ENCODE measurements around the gene DHX35. TPM values are rescaled to one million over a fixed set of nuclear protein-coding genes. Genes with fewer than 3 reads are reported as not detected.

The DHX35 gene
- total and polyA plus RNA-seq, 10 of the 15 experiments (the other 5 are each of a cell fraction or from before 2014, with no cell fraction given) = 4.3 to 21.6 (median 14.9) TPM

DNA sequence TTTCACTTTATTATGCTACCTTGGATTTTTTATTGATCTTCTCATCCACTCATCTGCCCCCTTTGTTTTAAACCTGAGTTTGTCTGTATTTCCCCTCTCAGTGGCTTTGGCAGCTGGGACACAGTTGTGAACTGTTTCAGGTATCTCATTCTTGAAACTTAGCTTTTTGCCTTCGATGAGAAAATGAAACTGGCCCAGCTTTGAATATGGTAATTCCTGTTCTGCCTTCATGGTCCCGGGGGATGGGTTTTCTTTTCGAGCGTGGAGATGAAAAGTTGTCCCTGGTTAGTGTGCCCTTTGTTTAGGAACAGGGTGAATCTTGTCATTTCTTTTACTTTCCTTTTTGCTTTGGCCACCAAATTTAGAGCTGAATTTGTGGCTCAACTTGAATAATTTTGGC is 25.6 kb downstream of the DHX35 start (continued):
- TF ChIP-seq CBX3 (IDR thresholded peaks at IDR 0.05; ENCODE audit: borderline replicate concordance, low read depth) (no peak), ZBED1 (IDR thresholded peaks at IDR 0.05; ENCODE audit: borderline replicate concordance) (no peak), YBX1 (IDR thresholded peaks at IDR 0.05) (no peak), GATAD2B (conservative IDR thresholded peaks at IDR 0.05; ENCODE audit: low read depth) (0 out of 2 replicates have a peak, but pooled peaks have one; percentile 32), HDAC6 (IDR thresholded peaks at IDR 0.05; ENCODE audit: unreplicated experiment) (no peak), KAT2A (conservative IDR thresholded peaks at IDR 0.05; ENCODE audit: control insufficient read depth, low read depth, low read length) (no peak), NFYA (IDR thresholded peaks at IDR 0.05; ENCODE audit: borderline replicate concordance, low read depth, low read length) (no peak), CREB1 (IDR thresholded peaks at IDR 0.05; ENCODE audit: low read depth) (0 out of 2 replicates have a peak, but pooled peaks have one; percentile 38), TCF12 (IDR thresholded peaks at IDR 0.05; ENCODE audit: low read depth, low read length) (peak; percentile 58; the same call in 1 of the 2 replicates), MTA2 (IDR thresholded peaks at IDR 0.05; ENCODE audit: low read depth) (peak; percentile 17; the same call in 1 of the 2 replicates), DPF2 (IDR thresholded peaks at IDR 0.05) (no peak), ZNF217 (IDR thresholded peaks at IDR 0.05) (no peak), HCFC1 (IDR thresholded peaks at IDR 0.05; ENCODE audit: low read length) (no peak), FOXM1 (IDR thresholded peaks at IDR 0.05; ENCODE audit: low read depth, low read length) (peak; percentile 64; the same call in 1 of the 2 replicates), MEF2B (IDR thresholded peaks at IDR 0.05; ENCODE audit: partially characterized antibody, poor library complexity, severe bottlenecking) (peak; percentile 91), TAF1 (IDR thresholded peaks at IDR 0.05; ENCODE audit: borderline replicate concordance, low read depth, low read length) (no peak), POLR2A (IDR thresholded peaks at IDR 0.05; ENCODE audit: low read depth, low read length) (no peak), IKZF2 (IDR thresholded peaks at IDR 0.05) (peak; percentile 73 to 79), RELA (IDR thresholded peaks at IDR 0.05; ENCODE audit: borderline replicate concordance, partially characterized antibody) (no peak), SP1 (IDR thresholded peaks at IDR 0.05; ENCODE audit: low read depth, low read length) (no peak)
- TF ChIP-seq, protein P1, sequence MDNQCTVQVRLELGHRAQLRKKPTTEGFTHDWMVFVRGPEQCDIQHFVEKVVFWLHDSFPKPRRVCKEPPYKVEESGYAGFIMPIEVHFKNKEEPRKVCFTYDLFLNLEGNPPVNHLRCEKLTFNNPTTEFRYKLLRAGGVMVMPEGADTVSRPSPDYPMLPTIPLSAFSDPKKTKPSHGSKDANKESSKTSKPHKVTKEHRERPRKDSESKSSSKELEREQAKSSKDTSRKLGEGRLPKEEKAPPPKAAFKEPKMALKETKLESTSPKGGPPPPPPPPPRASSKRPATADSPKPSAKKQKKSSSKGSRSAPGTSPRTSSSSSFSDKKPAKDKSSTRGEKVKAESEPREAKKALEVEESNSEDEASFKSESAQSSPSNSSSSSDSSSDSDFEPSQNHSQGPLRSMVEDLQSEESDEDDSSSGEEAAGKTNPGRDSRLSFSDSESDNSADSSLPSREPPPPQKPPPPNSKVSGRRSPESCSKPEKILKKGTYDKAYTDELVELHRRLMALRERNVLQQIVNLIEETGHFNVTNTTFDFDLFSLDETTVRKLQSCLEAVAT (IDR thresholded peaks at IDR 0.05) = peak; percentile 60; the same call in 1 of the 2 replicates
- TF ChIP-seq, protein P2, sequence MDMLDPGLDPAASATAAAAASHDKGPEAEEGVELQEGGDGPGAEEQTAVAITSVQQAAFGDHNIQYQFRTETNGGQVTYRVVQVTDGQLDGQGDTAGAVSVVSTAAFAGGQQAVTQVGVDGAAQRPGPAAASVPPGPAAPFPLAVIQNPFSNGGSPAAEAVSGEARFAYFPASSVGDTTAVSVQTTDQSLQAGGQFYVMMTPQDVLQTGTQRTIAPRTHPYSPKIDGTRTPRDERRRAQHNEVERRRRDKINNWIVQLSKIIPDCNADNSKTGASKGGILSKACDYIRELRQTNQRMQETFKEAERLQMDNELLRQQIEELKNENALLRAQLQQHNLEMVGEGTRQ (IDR thresholded peaks at IDR 0.05; ENCODE audit: borderline replicate concordance, low read depth, low read length) = no peak
- TF ChIP-seq, protein P3, sequence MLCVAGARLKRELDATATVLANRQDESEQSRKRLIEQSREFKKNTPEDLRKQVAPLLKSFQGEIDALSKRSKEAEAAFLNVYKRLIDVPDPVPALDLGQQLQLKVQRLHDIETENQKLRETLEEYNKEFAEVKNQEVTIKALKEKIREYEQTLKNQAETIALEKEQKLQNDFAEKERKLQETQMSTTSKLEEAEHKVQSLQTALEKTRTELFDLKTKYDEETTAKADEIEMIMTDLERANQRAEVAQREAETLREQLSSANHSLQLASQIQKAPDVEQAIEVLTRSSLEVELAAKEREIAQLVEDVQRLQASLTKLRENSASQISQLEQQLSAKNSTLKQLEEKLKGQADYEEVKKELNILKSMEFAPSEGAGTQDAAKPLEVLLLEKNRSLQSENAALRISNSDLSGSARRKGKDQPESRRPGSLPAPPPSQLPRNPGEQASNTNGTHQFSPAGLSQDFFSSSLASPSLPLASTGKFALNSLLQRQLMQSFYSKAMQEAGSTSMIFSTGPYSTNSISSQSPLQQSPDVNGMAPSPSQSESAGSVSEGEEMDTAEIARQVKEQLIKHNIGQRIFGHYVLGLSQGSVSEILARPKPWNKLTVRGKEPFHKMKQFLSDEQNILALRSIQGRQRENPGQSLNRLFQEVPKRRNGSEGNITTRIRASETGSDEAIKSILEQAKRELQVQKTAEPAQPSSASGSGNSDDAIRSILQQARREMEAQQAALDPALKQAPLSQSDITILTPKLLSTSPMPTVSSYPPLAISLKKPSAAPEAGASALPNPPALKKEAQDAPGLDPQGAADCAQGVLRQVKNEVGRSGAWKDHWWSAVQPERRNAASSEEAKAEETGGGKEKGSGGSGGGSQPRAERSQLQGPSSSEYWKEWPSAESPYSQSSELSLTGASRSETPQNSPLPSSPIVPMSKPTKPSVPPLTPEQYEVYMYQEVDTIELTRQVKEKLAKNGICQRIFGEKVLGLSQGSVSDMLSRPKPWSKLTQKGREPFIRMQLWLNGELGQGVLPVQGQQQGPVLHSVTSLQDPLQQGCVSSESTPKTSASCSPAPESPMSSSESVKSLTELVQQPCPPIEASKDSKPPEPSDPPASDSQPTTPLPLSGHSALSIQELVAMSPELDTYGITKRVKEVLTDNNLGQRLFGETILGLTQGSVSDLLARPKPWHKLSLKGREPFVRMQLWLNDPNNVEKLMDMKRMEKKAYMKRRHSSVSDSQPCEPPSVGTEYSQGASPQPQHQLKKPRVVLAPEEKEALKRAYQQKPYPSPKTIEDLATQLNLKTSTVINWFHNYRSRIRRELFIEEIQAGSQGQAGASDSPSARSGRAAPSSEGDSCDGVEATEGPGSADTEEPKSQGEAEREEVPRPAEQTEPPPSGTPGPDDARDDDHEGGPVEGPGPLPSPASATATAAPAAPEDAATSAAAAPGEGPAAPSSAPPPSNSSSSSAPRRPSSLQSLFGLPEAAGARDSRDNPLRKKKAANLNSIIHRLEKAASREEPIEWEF (IDR thresholded peaks at IDR 0.05; ENCODE audit: insufficient replicate concordance, low read depth, low read length) = peak; percentile 70
- TF ChIP-seq, protein P4, sequence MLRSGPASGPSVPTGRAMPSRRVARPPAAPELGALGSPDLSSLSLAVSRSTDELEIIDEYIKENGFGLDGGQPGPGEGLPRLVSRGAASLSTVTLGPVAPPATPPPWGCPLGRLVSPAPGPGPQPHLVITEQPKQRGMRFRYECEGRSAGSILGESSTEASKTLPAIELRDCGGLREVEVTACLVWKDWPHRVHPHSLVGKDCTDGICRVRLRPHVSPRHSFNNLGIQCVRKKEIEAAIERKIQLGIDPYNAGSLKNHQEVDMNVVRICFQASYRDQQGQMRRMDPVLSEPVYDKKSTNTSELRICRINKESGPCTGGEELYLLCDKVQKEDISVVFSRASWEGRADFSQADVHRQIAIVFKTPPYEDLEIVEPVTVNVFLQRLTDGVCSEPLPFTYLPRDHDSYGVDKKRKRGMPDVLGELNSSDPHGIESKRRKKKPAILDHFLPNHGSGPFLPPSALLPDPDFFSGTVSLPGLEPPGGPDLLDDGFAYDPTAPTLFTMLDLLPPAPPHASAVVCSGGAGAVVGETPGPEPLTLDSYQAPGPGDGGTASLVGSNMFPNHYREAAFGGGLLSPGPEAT (IDR thresholded peaks at IDR 0.05; ENCODE audit: low read depth) = peak; percentile 62
